Measurements from ENCODE around the gene PTPRF. TPM values are rescaled to one million over a fixed set of nuclear protein-coding genes. Genes with fewer than 3 reads are reported as not detected.
A peak's percentile ranks its signal among the peaks of the same experiment; 100 is the strongest.

Gene PTPRF
- total RNA-seq, 4 donors from 2014 or later = 53.2 to 80.6 (median 71.7) TPM

DNA sequence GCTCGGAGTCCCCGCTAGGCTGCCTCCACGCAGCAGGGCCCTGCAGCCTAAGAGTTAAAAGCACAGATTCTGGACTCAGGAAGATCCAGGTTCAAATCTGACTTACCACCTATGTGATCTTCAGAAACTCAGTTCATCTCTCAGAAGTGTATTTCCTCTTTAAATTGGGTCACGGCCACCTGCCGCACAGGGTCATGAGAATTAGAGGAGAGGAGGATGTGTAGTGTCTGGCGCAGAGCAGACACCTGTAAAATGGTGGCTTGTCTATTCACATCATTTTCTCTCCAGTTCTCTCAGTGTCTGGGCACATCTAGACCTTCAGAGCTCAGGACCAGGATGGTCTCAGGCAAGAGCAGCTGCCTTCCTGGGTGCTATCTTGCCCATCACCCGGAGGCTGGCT lies 45.8 kb downstream of the PTPRF start:
- Histone ChIP-seq H3K4me3 (replicated peaks in 1 of 3) (no peak overlapping the region), H3K36me3 (peaks cover 3 to 5% of the 10 kb centered on the region in 2 donors), H3K9me3 (no peaks in the 10 kb centered on the region), H3K4me1 (peaks cover 10 to 18% of the 10 kb centered on the region in 2 donors), H3K27ac (no peak overlapping the region), H3K27me3 (no peaks in the 10 kb centered on the region)
- no peak for TF ChIP-seq POLR2A (IDR thresholded peaks at IDR 0.05)
- TF ChIP-seq, protein P1, sequence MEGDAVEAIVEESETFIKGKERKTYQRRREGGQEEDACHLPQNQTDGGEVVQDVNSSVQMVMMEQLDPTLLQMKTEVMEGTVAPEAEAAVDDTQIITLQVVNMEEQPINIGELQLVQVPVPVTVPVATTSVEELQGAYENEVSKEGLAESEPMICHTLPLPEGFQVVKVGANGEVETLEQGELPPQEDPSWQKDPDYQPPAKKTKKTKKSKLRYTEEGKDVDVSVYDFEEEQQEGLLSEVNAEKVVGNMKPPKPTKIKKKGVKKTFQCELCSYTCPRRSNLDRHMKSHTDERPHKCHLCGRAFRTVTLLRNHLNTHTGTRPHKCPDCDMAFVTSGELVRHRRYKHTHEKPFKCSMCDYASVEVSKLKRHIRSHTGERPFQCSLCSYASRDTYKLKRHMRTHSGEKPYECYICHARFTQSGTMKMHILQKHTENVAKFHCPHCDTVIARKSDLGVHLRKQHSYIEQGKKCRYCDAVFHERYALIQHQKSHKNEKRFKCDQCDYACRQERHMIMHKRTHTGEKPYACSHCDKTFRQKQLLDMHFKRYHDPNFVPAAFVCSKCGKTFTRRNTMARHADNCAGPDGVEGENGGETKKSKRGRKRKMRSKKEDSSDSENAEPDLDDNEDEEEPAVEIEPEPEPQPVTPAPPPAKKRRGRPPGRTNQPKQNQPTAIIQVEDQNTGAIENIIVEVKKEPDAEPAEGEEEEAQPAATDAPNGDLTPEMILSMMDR (IDR thresholded peaks at IDR 0.05) = no peak
- no peak for DNase-seq
- intact Hi-C loops (cut with DNase I) = no loop called here
- WGBS, 2 donors = 94 to 95% methylated on average over 7 of the region's 7 CpGs

DNA sequence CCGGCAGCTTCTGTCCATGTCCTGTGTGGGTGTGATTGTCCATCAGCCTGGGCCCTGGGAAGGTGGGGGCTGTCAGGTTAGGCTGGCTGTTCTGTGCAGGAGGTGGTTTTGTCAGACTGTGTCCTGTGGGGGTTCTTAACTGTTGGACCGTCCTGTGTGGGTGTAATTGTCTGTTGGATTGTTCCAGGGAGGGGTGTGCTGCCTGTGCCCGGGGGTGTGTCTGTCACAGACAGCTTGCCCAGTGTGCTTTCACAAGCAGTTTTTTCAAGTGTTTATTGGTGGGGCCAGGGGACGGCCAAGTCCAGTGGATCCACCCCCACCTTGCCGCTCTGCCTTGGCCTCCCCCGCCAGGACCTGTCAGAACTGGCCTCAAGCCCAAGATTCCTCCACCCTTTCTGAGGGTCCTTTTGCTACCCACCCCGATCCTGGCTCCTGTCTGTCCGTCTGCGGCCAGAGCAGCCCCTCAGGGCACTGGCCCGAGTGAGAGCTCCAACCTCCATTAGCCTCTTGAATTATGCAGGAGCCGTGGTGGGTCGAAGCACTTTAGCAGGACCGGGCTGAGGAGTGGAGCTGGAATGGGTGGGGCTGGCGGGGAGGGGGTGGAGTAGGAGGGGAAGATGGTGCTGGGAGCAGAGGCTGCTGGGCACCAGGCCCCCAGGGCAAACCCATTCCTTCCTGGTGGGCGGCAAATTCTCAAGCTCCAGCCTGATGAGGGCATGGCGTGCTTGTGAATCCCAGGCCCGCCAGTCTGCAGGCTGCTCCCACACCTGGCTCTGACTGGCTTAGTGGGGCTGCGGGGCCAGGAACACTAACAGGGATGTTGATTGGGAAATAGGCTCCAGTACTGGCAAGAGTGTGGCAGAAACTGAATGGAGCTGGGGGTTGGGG lies 47.2 kb downstream of the PTPRF start:
- Histone ChIP-seq H3K4me1 (peaks cover 10 to 15% of the 10 kb centered on the region in 2 donors), H3K4me3 (replicated peaks in 1 of 3) (no peak overlapping the region), H3K27ac (peak overlapping the region in 1 of 3 donors; percentile 57), H3K36me3 (peaks cover 3 to 5% of the 10 kb centered on the region in 2 donors), H3K9me3 (no peaks in the 10 kb centered on the region), H3K27me3 (no peaks in the 10 kb centered on the region)
- WGBS, 2 donors = 40 to 46% methylated on average over 14 to 17 of the region's 18 CpGs
- DNase-seq = peak; percentile 55 to 59
- TF ChIP-seq, protein P1 (IDR thresholded peaks at IDR 0.05) = no peak
- no peak for TF ChIP-seq POLR2A (IDR thresholded peaks at IDR 0.05)
- intact Hi-C loops (cut with DNase I) = no loop called here

DNA sequence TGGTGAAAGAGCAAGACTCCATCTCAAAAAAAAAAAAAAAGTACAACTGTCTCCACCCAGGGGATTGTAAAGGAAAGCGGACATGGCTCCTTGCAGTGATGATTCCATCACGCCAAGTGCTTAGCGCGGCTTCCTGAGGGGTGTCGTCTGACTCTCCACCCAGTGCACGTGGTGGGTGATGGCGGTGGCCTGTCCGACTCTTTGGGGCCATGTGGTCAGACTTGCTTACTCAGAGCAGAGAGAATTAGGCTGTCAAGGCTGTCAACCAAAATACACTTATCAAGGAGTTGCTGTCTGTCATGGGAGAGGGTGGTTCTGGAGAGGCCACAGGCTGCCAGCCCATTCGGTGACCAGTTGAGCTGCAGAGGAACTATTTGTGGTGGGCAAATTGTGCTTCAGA lies 49.4 kb downstream of the PTPRF start:
- H3K36me3 ChIP-seq = peaks cover 3 to 5% of the 10 kb centered on the region in 2 donors

DNA sequence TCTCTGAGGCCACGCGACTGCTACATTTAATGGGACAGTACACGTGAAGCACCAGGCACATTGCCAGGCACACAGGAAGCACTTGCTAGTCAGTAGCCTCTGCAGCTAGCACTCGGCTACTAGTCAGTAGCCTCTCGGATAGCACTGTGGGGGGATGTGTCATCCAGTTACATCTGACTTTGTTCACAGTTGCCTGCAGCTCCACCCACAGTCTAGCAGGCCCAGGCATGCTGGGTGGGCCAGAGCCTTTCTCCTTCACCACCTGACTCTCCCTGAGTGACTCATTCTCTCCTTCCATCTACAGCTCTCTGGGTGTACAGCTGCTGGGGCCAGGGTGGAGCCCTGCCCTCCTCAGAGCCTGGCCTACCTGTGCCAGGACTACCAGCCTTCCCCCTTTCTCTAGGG lies 51.5 kb downstream of the PTPRF start:
- TF ChIP-seq, protein P1 (IDR thresholded peaks at IDR 0.05) = no peak
- no peak for TF ChIP-seq POLR2A (IDR thresholded peaks at IDR 0.05)
- Histone ChIP-seq H3K36me3 (peaks cover 3 to 5% of the 10 kb centered on the region in 2 donors), H3K27me3 (no peaks in the 10 kb centered on the region), H3K4me1 (peaks cover 10 to 23% of the 10 kb centered on the region in 2 donors), H3K27ac (no peak overlapping the region), H3K4me3 (replicated peaks in 1 of 3) (no peak overlapping the region), H3K9me3 (no peaks in the 10 kb centered on the region)
- DNase-seq = peak in 1 of 2 donors; percentile 22
- 80 to 90% methylated on average over 5 of the region's 5 CpGs for WGBS, 2 donors
- intact Hi-C loops (cut with DNase I) = no loop called here

More for the DNA sequence above, 49.4 kb downstream of the PTPRF start:
- intact Hi-C loops (cut with DNase I) = no loop called here
- Histone ChIP-seq H3K9me3 (no peaks in the 10 kb centered on the region), H3K27me3 (no peaks in the 10 kb centered on the region), H3K4me3 (replicated peaks in 1 of 3) (no peak overlapping the region), H3K4me1 (peaks cover 10 to 15% of the 10 kb centered on the region in 2 donors), H3K27ac (no peak overlapping the region)
- TF ChIP-seq, protein P1 (IDR thresholded peaks at IDR 0.05) = no peak
- TF ChIP-seq POLR2A (IDR thresholded peaks at IDR 0.05) = no peak
- 93 to 95% methylated on average over 9 of the region's 9 CpGs for WGBS, 2 donors
- no peak for DNase-seq

DNA sequence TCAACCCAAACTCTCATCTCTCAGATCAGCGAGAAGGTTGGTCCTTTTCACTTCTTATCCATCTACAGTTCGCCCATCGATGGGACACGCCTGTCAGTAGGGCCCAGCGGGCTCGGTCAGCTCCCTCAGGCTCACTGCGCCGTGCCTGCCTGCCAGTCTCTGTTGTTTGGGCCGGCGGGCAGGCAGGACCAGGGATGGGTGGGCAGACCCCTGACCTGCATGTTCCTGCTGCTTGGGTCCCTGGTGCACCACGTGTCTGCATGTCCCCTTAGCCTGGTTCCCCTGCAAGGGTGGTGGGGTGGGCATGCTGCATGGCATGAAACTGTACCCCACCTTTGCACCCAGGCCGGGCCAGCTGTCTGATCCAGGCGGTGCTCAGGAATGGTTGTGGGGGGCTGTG lies 52.4 kb downstream of the PTPRF start:
- Histone ChIP-seq H3K36me3 (peaks cover 3 to 5% of the 10 kb centered on the region in 2 donors), H3K27ac (no peak overlapping the region), H3K4me1 (peaks cover under 1 to 15% of the 10 kb centered on the region in 2 donors), H3K27me3 (no peaks in the 10 kb centered on the region), H3K4me3 (replicated peaks in 1 of 3) (no peak overlapping the region), H3K9me3 (no peaks in the 10 kb centered on the region)
- intact Hi-C loops (cut with DNase I) = no loop called here
- no peak for TF ChIP-seq POLR2A (IDR thresholded peaks at IDR 0.05)
- TF ChIP-seq, protein P1 (IDR thresholded peaks at IDR 0.05) = no peak
- no peak for DNase-seq
- 92 to 94% methylated on average over 11 to 12 of the region's 13 CpGs for WGBS, 2 donors
